Lower leg skin (tissue), 4 donors: ENCODE measurements around the gene WHRN. TPM values are rescaled to one million over a fixed set of nuclear protein-coding genes. Genes with fewer than 3 reads are reported as not detected.

Experiments used
- DNase-seq, 2 donors: peaks; one replicate each; pipeline ENCODE4 v3.0.0-alpha.2; 2019; ENCODE audit warnings: low spot score in 2 of 2
- H3K4me3 ChIP-seq: fragments of 200-600 bp; sonication (generic); 2 replicates; pipeline ENCODE4 v1.5.1; 2017; ENCODE audit warnings: mild to moderate bottlenecking, low read depth; ENCODE audit not compliant: poor library complexity, severe bottlenecking
- CTCF ChIP-seq, 3 donors: fragments of 450-650 bp; IDR thresholded peaks; one replicate each; pipeline ENCODE4 v1.5.1; 2016; ENCODE audit warnings: antibody characterized with exemption in 3 of 3, mild to moderate bottlenecking in 3 of 3, moderate library complexity in 2 of 3
- POLR2A ChIP-seq, 2 donors: fragments of 450-650 bp; IDR thresholded peaks; one replicate each; pipeline ENCODE4 v1.6.1; 2016 to 2017; ENCODE audit warnings: antibody characterized with exemption in 2 of 2, mild to moderate bottlenecking in 1 of 2, moderate library complexity in 1 of 2
- WGBS, 2 donors: methylation state at CpG; one replicate each; pipeline ENCODE4 v1.1.5; 2018; 5-methylcytosine and 5-hydroxymethylcytosine counted together
- intact Hi-C: fragments of 100-400 bp; cut with DNase I; formaldehyde crosslinking; loops from one replicate; pipeline ENCODE4 v1.15.0; 2023; ENCODE audit warnings: low total_unique reads
- total RNA-seq, 4 donors: library from RNA; depleted of rRNA; stranded (reverse); fragments of >200 nt; gene quantifications; one replicate each; pipeline ENCODE4 v1.1.0, GENCODE V29; 2016

WHRN gene
- total RNA-seq, 4 donors from 2014 or later, result 8.7 to 15.0 (median 10.5) TPM

- H3K4me3 ChIP-seq, result no peak overlapping the region
- DNase-seq, result no peak
- 59 to 63% methylated on average over 7 of the region's 7 CpGs for WGBS, 2 donors
- TF ChIP-seq CTCF (IDR thresholded peaks at IDR 0.05) (no peak), POLR2A (IDR thresholded peaks at IDR 0.05) (no peak)
- intact Hi-C loops, result loop anchor here (10.0 kb wide), 1 partner anchor 91 kb away; no protein-coding TSS in a partner anchor
Measured at GRCh38 chr9:114506082-114506390, 763 bp upstream of the WHRN start.

- 8 to 13% methylated on average over 3 to 61 of the region's 101 CpGs for WGBS, 2 donors
- TF ChIP-seq CTCF (IDR thresholded peaks at IDR 0.05) (no peak), POLR2A (IDR thresholded peaks at IDR 0.05) (no peak)
- H3K4me3 ChIP-seq, result peak overlapping the region; percentile 59
- intact Hi-C loops, result loop anchor here (10.0 kb wide), 1 partner anchor 90 kb away; no protein-coding TSS in a partner anchor
- DNase-seq, result peak; percentile 27 to 90
Measured at GRCh38 chr9:114504341-114505186, 709 bp downstream of the WHRN start.

GRCh38 chr9:114503522-114504340 lies 1.5 kb downstream of the WHRN start:
- TF ChIP-seq POLR2A (IDR thresholded peaks at IDR 0.05) (no peak), CTCF (IDR thresholded peaks at IDR 0.05) (no peak)
- DNase-seq, result no peak
- H3K4me3 ChIP-seq, result no peak overlapping the region
- 67 to 74% methylated on average over 18 of the region's 18 CpGs for WGBS, 2 donors
- intact Hi-C loops, result loop anchor here (10.0 kb wide), 1 partner anchor 89 kb away; no protein-coding TSS in a partner anchor

GRCh38 chr9:114503009-114503408 lies 2.3 kb downstream of the WHRN start:
- DNase-seq, result no peak
- intact Hi-C loops, result loop anchor here (10.0 kb wide), 1 partner anchor 88 kb away; no protein-coding TSS in a partner anchor
- no peak overlapping the region for H3K4me3 ChIP-seq
- TF ChIP-seq POLR2A (IDR thresholded peaks at IDR 0.05) (no peak), CTCF (IDR thresholded peaks at IDR 0.05) (no peak)
- 59 to 62% methylated on average over 6 to 7 of the region's 7 CpGs for WGBS, 2 donors

- intact Hi-C loops, result loop anchor here (10.0 kb wide), 1 partner anchor 87 kb away; no protein-coding TSS in a partner anchor
- TF ChIP-seq CTCF (IDR thresholded peaks at IDR 0.05) (no peak), POLR2A (IDR thresholded peaks at IDR 0.05) (no peak)
- WGBS, 2 donors, result 38 to 45% methylated on average over 12 of the region's 12 CpGs
- H3K4me3 ChIP-seq, result no peak overlapping the region
- no peak for DNase-seq
Measured at GRCh38 chr9:114501796-114502682, 3.2 kb downstream of the WHRN start.
